Dermis blood vessel endothelial cell (primary cell): ENCODE results near the gene BORCS5. TPM values are rescaled to one million over a fixed set of nuclear protein-coding genes. Genes with fewer than 3 reads are reported as not detected.
"Not testable (repeated sequence)": the region's sequence is repeated elsewhere in the genome, so short reads cannot be mapped to it uniquely, and the experiment has no call there.

Source experiments
- DNase-seq: peaks from one replicate; pipeline ENCODE4 v3.0.0; 2010
- total RNA-seq: library from RNA; depleted of rRNA; stranded (reverse); fragments of >200 nt; gene quantifications from 2 replicates; pipeline ENCODE4 v1.2.3, GENCODE V29; 2014

The BORCS5 gene
- 2.9 and 7.6 TPM in 2 replicates for total RNA-seq

DNA sequence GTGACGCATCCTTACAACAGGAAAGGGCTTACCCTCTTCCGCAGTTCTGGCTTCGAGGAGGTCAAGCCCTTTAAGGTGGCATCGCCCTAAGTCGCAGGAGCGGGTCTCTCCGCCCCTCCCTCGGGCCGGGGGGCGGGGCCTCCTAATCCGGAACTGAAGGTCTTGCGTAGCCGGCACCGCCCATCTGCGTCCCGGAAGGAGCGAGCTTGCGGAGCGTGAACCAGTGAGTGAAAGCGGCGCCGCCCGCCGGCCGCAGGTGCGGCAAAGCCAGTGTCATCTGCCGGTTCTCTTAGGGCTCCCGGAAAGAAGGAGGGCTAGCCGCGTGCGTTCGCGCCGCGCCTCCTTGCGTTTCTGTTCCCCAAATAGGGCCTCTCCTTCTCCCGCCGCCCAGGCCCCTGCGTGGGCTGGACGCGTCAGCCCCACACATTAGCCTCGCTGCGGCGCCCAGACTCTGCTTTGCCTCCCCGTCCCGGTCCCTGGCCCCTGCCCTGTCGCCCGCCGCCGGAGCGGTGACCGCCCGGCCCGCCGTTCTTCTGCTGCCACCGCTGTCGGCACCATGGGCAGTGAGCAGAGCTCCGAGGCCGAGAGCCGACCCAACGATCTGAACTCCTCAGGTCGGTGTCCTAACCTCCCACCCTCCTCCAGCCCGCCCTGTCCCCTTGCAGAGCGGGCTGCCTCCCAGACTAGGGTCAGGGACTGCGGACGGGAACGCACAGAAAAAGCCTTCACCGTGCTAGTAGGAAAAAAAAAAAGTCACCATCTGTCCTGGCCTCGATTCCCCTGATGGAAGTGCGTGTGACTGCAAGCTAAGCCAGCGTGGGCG, at the start of gene BORCS5:
TSS of gene BORCS5 (plus strand) at position 183 of the 823 bp plus-strand sequence. CDS start at position 557, 374 bp downstream.
- peak; percentile 95 for DNase-seq

DNA sequence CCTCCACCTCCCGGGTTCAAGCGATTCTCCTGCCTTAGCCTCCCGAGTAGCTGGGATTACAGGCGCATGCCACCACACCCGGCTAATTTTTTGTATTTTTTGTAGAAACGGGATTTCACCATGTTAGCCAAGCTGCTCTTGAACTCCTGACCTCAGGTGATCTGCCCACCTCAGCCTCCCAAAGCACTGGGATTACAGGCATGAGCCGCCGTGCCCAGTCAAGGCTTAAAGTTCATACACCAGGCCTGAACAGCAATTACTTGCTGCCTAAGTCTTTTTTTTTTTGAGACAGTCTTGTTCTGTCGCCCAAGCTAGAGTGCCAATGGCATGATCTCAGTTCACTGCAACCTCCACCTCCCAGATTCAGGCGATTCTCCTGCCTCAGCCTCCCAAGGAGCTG, 46.2 kb upstream of the BORCS5 start:
- DNase-seq, result not testable (repeated sequence)

DNA sequence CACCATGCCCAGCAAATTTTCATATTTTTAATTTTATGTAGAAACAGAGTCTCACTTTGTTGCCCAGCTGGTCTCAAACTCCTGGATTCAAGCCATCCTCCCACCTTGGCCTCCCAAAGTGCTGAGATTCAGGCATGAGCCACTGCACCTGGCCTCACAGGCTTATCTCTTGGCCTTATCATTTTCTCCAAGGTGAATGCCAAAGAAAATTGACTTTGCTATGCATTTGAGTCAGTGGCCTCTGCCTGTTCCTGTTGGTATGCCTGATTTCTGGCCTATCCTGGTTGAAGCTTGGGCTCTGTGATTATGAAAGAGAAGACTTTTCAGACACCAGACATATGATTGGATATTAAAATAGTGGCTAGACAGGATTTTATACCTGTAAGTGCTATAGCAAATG, 41.0 kb upstream of the BORCS5 start:
- DNase-seq, result no peak

DNA sequence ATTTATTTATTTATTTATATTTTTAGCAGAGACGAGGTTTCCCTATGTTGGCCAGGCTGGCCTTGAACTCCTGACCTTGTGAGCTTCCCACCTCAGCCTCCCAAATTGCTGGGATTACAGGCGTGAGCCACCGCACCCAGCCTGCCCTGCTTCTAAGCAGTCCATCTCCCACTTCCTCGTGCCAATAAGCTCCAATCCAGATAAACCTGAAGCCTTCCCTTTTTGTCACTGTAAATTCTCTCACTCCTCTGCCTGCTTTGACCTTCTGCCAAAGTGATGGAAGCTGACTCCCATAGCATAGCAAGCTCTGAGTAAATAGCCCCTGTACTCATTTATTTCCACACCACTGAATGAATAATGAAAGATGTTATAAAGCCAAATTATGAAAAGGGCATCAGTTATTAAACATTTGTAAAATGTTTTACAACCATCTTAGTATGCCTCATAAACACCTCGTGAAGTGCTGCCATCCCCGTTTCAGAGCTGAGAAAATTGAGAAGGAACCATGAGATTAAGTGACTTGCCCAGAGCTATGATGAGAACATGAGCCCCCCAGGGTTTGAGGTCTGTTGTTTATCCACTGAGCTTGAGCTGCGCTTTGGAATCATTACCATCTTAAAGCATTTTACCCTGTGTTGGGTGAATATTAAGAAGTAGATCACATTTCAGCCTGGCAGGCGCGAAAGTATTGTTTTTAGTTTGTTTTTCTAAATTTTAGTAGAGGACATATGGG, 37.3 kb upstream of the BORCS5 start:
- no peak for DNase-seq

- DNase-seq, result no peak
Measured at GRCh38 chr12:12323118-12323517, 33.8 kb upstream of the BORCS5 start.

- no peak for DNase-seq
Measured at GRCh38 chr12:12323591-12323990, 33.3 kb upstream of the BORCS5 start.

DNA sequence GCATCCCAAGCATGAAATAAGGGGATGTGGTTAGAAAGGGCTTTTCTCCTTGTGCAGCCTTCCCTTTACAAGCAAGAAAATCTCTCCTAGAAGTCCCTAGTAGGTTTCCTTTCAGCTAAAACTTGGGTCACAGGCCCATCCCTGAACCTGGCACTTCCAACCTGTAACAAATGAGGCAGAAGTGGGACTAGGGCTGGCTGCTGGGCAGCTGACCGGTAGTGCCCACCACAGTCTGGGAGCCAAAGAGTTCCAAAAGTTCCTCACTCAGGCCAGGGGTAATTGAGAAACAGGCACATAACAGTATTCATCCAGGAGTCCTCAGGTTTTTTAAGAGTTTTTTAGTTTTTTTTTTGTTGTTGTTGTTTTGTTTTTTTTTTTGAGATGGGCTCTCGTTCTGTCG, 30.6 kb upstream of the BORCS5 start:
- no peak for DNase-seq

GRCh38 chr12:12327802-12328201, 29.1 kb upstream of the BORCS5 start:
- peak; percentile 81 for DNase-seq

DNA sequence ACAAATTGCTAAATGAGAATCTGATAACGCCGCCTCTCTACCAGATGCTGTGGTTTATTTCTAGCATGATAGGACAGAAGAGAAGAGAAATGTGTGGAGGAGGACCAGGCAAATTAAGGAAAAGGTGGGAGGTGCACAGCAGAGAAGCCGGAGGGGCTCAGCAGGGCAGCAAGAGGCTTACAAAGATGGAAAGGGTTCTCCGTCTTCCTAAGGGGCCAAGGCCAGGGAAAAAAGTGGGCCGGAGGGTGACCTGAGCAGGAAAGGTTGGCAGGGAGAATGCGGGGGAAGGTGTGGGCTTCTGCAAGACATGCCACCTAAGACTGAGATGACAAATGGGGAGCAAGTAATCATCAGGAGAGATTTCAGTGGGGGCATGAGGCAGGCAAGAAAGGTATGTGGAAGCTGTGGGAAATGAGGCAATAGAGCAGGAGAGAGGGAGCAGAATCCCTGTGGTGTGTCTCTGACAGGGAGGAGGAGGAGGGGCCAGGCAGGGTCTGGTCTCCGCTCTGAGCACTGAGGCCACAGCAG, 25.6 kb upstream of the BORCS5 start:
- DNase-seq, result no peak

DNA sequence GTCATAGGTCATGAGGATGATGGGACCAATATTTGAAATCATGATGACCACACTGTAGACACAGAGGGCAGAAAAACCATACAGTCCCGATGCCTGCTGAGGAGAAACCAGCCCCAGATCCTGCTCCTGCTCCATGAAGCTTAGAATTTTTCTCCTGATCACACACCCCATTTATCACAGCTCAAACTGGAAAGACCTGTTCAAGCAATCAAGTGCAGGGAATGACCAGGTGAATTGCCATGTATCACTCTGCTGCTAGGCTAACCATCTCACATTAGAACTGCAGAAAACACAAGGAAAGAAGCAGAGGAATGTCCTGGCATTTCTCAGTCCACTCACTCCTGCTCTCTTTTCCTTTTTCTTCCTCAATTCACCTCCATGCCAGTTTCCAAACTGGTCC, 25.0 kb upstream of the BORCS5 start:
- DNase-seq, result no peak

DNA sequence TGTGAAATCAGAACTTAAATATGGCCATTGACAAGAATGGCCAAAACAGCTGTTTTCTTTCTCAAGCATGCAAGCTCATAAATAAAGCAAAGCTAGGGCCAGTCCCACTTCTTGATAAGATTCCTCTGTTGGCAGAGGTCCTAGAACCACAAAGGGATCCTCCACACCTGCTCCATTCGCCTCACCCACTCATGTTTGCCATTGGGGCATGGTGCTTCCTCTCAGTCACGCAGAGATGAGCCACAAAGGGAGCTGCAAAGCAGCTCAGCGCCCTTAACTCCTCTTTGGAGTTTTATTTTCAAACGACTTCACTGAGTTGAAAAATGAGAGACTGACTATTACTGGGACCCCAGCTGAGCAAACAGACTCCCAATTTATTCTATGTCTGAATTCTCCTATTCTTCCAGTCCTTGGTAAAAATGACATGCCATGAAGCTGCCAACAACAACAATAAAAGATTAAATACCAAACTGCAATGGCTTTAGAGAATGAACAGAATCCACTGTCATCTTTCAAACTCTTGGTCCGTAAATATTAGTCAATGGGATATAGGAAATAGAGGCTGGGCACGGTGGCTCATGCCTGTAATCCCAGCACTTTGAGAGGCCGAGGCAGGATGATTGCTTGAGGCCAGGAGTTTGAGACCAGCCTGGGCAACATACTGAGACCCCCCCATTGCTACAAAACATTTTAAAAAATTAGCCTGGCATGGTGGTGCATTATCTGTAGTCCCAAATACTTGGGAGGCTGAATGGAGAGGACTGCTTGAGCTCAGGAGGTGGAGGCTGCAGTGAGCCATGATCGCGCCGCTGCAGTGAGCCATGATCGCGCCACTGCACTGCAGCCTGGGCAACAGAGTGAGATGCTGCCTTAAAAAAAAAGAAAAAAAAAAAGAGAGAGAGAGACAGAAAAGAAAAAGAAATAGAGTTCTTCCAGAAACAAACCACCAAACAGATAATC, 23.2 kb upstream of the BORCS5 start:
- DNase-seq, result peak; percentile 77

GRCh38 chr12:12334367-12335040, 22.4 kb upstream of the BORCS5 start:
- peak; percentile 80 for DNase-seq

DNA sequence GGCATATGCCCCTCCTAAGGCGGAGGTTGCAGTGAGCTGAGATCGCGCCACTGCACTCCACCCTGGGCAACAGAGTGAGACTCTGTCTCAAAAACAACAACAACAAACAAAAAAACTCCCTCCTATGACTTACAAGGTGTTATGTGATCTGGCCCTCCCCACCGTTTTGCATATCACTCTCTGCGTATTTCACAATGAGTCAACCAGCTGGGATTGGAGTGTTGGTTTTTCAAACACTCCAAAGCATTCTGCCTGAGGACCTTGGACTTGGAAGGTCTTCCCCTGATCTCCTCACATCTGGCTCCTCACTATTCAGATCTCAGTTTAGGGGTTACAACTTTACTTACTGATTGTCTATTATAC, 20.8 kb upstream of the BORCS5 start:
- DNase-seq, result peak; percentile 62

DNA sequence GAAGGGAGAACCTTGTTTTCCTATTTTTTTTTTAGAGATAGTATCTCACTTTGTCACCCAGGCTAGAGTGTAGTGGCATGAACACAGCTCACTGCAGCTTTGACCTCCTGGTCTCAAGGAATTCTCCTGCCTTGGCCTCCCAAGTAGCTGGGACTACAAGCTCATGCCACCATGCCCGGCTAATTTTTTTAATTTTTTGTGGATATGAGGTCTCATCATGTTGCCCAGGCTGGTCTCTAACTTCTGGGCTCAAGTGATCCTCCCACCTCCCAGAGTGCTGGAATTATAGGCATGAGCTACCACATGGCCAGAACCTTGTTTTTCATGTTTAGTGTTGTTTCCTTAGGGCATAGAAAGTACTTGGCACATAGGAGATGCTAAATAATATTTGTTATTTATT, 20.4 kb upstream of the BORCS5 start:
- DNase-seq, result no peak

- peak; percentile 91 for DNase-seq
Measured at GRCh38 chr12:12338527-12339168, 18.2 kb upstream of the BORCS5 start.

DNA sequence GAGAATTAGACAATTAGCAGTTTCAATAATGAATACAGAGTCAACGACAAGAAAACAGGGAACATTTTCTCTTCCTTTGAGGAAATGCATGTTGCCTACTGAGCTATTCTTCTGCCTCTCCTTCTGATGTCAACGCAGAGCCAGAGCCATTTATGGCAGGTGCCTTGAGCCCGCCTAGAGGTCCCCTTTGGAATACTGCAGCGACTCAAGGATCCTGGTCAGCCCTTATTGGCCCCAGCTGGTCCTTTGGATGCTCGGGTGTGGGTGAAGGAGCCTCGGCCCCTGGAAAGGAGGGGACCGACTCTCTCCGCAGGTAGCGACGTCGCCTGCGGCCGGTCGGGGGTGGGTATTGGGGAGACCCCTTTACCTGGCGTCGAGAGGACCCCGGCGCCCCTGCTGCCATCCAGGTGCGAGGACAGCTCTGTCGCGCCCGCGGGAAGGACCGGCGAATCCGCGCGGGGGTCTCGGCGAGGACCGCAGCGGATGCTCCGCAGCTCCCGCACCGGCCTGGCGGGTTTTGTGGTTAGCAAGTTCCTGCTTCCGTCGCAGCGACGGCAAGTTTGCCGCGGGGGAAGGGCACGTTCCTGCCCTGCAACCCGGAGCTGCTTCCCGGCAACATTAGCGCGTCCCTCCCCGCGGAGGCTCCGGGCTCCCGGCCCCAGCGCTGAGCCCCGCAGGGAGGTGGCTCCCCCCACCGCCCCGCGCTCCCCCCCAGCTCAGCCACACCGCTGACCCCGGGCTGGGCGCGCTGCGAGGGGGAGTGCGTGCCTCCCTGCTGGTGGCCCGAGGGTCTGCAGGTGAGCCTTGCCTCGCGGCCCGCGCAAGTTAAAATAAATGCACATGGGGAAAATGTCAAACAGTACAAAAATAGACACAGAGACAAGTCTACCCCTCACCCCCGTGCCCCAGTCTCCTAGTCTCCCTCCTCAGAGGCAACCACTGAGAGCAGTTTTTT, 6.9 kb upstream of the BORCS5 start, which contains the start of gene MANSC1:
TSS of gene MANSC1 (minus strand) at position 532 of the 955 bp plus-strand sequence. CDS start 6,928 bp downstream, outside the sequence.
- peak; percentile 67 for DNase-seq

DNA sequence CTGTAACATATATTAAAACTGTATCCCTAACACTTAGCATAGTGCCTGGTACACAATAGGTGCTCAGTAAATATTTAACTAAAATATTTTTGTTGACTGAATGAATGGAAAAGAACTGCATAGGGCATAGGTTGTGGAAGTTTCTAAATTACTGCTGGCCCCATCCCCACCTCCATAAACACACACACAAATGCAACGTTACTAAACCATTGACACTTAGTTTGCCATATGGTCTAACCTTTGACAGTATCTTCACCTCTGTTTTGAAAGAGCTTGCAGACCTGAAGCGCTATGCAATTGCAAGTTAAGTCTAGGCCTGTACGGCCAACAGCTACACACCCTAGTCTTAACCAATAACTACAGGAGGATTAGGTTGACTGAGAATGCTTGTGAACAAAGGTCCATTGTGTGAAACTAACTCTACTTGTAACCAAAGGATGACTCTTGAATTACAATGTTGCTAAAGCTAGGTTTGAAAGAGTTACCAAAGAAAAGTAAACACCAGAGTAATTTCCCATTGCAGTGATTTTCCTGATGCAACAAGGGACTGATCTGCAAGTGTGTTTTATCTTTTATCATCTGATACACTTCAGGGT, 5.9 kb upstream of the BORCS5 start:
- no peak for DNase-seq

DNA sequence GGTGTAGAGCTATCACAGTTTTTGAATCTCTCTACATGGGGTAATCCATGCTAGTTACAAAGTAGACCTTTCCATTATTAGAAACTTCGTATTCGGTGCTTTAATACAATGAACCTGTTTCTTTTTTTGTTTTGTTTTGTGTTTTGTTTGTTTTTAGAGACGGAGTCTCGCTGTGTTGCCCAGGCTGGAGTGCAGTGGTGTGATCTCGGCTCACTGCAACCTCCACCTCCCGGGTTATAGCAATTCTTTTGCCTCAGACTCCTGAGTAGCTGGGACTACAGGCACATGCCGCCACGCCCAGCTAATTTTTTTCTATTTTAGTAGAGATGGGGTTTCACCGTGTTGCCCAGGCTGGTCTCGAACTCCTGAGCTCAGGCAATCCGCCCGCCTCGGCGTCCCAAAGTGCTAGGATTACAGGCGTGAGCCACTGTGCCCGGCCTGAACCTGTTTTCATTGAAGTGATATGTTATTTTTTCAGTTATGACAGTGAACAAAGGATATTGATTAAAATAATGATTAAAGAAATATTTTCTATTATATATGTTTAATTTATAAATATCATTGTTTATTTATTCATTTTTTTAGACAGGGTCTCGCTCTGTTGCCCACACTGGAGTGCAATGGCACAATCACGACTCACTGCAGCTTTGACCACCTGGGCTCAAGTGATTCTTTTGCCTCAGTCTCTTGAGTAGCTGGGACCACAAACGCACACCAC, 5.3 kb upstream of the BORCS5 start:
- DNase-seq, result not testable (repeated sequence)

GRCh38 chr12:12353276-12353675, 3.6 kb upstream of the BORCS5 start:
- no peak for DNase-seq
